AG10803 (cell line): ENCODE results near the gene GFAP.

Experiments
- DNase-seq: peaks from one replicate; pipeline ENCODE4 v3.0.0; 2010; ENCODE audit warnings: low read depth
- H3K4me3 ChIP-seq: 2 replicates; pipeline ENCODE4 v1.5.1; 2011; ENCODE audit warnings: mild to moderate bottlenecking, low read length, control low read depth
- CTCF ChIP-seq: conservative IDR thresholded peaks from 2 replicates; pipeline ENCODE4 v1.5.1; 2011; ENCODE audit warnings: mild to moderate bottlenecking, low read length, control low read depth, inconsistent platforms

The GFAP gene

GRCh38 chr17:44854192-44854591 lies 61.1 kb downstream of the GFAP start:
- no peak for TF ChIP-seq CTCF

More at GRCh38 chr17:44854192-44854591, 61.1 kb downstream of the GFAP start:
- no peak overlapping the region for H3K4me3 ChIP-seq
- DNase-seq: no peak
